Measurements from ENCODE around the gene INAFM2. TPM values are rescaled to one million over a fixed set of nuclear protein-coding genes. Genes with fewer than 3 reads are reported as not detected.

The INAFM2 gene
- total and polyA plus RNA-seq, 2 experiments from 2014 or later, result 18.1 to 32.7 TPM

GRCh38 chr15:40345867-40346578 lies 22.5 kb downstream of the INAFM2 start:
- H3K9me2 ChIP-seq (ENCODE audit: insufficient read depth), result no peaks in the 10 kb centered on the region
- H3K4me3 ChIP-seq, result no peak overlapping the region
- H3K4me2 ChIP-seq, result no peak overlapping the region
- TF ChIP-seq POLR2AphosphoS5 (IDR thresholded peaks at IDR 0.05; ENCODE audit: low read depth), result no peak
- no peak for TF ChIP-seq ZNF114 (CRISPR knock-in tag; IDR thresholded peaks at IDR 0.05)
- no peak for TF ChIP-seq STAT1 (IDR thresholded peaks at IDR 0.05; ENCODE audit: unreplicated experiment)
- no peak for TF ChIP-seq REST (IDR thresholded peaks at IDR 0.05; ENCODE audit: unreplicated experiment)
- no peak for TF ChIP-seq ZNF331 (CRISPR knock-in tag; IDR thresholded peaks at IDR 0.05; ENCODE audit: low read depth)
- H3K4me3 Mint-ChIP-seq, result no peak overlapping the region
- no peaks in the 10 kb centered on the region for H4K20me1 ChIP-seq (replicated peaks; ENCODE audit: insufficient read depth)
- H3K36me3 Mint-ChIP-seq (ENCODE audit: low read depth), result no peaks in the 10 kb centered on the region; the same call in 2 of the 3 replicates
- peaks cover 12% of the 10 kb centered on the region for H3K27me3 Mint-ChIP-seq (ENCODE audit: insufficient read depth, low read depth, poor library complexity)
- ATAC-seq (no peak), DNase-seq (ENCODE audit: low spot score) (no peak)
- H3K4me1 Mint-ChIP-seq, result peaks cover 24% of the 10 kb centered on the region
- H3K79me2 ChIP-seq (replicated peaks; ENCODE audit: insufficient read depth), result no peaks in the 10 kb centered on the region
- H3K4me1 ChIP-seq (ENCODE audit: insufficient read depth), result no peaks in the 10 kb centered on the region
- H3K9me3 Mint-ChIP-seq, result no peaks in the 10 kb centered on the region
- no peak overlapping the region for H3K27ac Mint-ChIP-seq
- no peaks in the 10 kb centered on the region for H3F3A ChIP-seq (replicated peaks; ENCODE audit: low read depth)
- no peak overlapping the region for H2AFZ ChIP-seq
- H3K27ac ChIP-seq (ENCODE audit: low read depth), result no peak overlapping the region
- H3K27me3 ChIP-seq (ENCODE audit: insufficient read depth), result no peaks in the 10 kb centered on the region
- no peaks in the 10 kb centered on the region for H3K36me3 ChIP-seq (ENCODE audit: insufficient read depth)

- Histone ChIP-seq H3K4me2 (no peak overlapping the region), H3K4me1 (ENCODE audit: insufficient read depth) (no peaks in the 10 kb centered on the region), H3K79me2 (replicated peaks; ENCODE audit: insufficient read depth) (no peaks in the 10 kb centered on the region), H3F3A (replicated peaks; ENCODE audit: low read depth) (no peaks in the 10 kb centered on the region), H3K27me3 (ENCODE audit: insufficient read depth) (no peaks in the 10 kb centered on the region), H3K27ac (ENCODE audit: low read depth) (no peak overlapping the region), H4K20me1 (replicated peaks; ENCODE audit: insufficient read depth) (no peaks in the 10 kb centered on the region), H3K9me2 (ENCODE audit: insufficient read depth) (no peaks in the 10 kb centered on the region), H3K4me3 (no peak overlapping the region), H2AFZ (no peak overlapping the region), H3K36me3 (ENCODE audit: insufficient read depth) (no peaks in the 10 kb centered on the region)
- Mint-ChIP-seq H3K4me1 (peaks cover 21% of the 10 kb centered on the region), H3K9me3 (no peaks in the 10 kb centered on the region), H3K27ac (0 out of 2 replicates have a peak overlapping the region, but pooled peaks have one; percentile 27), H3K27me3 (ENCODE audit: insufficient read depth, low read depth, poor library complexity) (peaks cover 12% of the 10 kb centered on the region), H3K36me3 (ENCODE audit: low read depth) (no peaks in the 10 kb centered on the region), H3K4me3 (no peak overlapping the region)
- ATAC-seq, result no peak
- TF ChIP-seq CTCF (conservative IDR thresholded peaks at IDR 0.05; ENCODE audit: low read depth in 2 of 2) (no peak), POLR2AphosphoS5 (IDR thresholded peaks at IDR 0.05; ENCODE audit: low read depth) (no peak), EZH2 (IDR thresholded peaks at IDR 0.05; ENCODE audit: low read depth, unreplicated experiment) (no peak)
- no peak for DNase-seq (ENCODE audit: low spot score)
Measured at GRCh38 chr15:40346579-40347558, 23.4 kb downstream of the INAFM2 start.

Data from GM23338 (cell line).